ENCODE results near the gene SEMA5A.
A peak's percentile ranks its signal among the peaks of the same experiment; 100 is the strongest.

SEMA5A gene

GRCh38 chr5:9324348-9325077 lies 221.4 kb downstream of the SEMA5A start:
- H3K4me3 ChIP-seq (ENCODE audit: low read depth, low read length), result no peak overlapping the region
- TF ChIP-seq, protein P1, sequence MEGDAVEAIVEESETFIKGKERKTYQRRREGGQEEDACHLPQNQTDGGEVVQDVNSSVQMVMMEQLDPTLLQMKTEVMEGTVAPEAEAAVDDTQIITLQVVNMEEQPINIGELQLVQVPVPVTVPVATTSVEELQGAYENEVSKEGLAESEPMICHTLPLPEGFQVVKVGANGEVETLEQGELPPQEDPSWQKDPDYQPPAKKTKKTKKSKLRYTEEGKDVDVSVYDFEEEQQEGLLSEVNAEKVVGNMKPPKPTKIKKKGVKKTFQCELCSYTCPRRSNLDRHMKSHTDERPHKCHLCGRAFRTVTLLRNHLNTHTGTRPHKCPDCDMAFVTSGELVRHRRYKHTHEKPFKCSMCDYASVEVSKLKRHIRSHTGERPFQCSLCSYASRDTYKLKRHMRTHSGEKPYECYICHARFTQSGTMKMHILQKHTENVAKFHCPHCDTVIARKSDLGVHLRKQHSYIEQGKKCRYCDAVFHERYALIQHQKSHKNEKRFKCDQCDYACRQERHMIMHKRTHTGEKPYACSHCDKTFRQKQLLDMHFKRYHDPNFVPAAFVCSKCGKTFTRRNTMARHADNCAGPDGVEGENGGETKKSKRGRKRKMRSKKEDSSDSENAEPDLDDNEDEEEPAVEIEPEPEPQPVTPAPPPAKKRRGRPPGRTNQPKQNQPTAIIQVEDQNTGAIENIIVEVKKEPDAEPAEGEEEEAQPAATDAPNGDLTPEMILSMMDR (conservative IDR thresholded peaks at IDR 0.05; ENCODE audit: low read depth, low read length), result no peak
- DNase-seq (ENCODE audit: low read depth), result peak; percentile 50

GRCh38 chr5:9320652-9321051 lies 225.2 kb downstream of the SEMA5A start:
- DNase-seq (ENCODE audit: low read depth), result no peak
- TF ChIP-seq, protein P1 (conservative IDR thresholded peaks at IDR 0.05; ENCODE audit: low read depth, low read length), result no peak
- no peak overlapping the region for H3K4me3 ChIP-seq (ENCODE audit: low read depth, low read length)

GRCh38 chr5:9318031-9318430 lies 227.8 kb downstream of the SEMA5A start:
- TF ChIP-seq, protein P1 (conservative IDR thresholded peaks at IDR 0.05; ENCODE audit: low read depth, low read length), result no peak
- DNase-seq (ENCODE audit: low read depth), result no peak
- no peak overlapping the region for H3K4me3 ChIP-seq (ENCODE audit: low read depth, low read length)

DNA sequence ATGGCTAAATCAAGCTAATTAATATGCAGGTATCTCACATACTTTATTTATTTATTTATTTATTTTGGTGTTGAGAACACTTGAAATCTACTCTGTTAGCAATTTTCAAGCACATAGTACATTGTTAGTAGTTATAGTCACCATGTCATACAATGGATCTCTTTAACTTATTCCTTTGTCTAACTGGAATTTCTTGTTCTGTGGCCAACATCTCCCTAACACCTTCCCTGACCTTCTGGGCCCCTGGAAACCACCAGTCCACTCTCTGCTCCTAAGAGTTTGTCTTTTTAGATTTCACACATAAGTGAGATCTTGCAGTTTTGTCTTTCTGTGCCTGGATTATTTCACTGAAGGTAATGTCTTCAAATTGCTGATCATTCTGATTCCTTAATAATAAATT lies 229.1 kb downstream of the SEMA5A start:
- TF ChIP-seq, protein P1 (conservative IDR thresholded peaks at IDR 0.05; ENCODE audit: low read depth, low read length), result no peak
- no peak overlapping the region for H3K4me3 ChIP-seq (ENCODE audit: low read depth, low read length)
- DNase-seq (ENCODE audit: low read depth), result no peak

GRCh38 chr5:9316041-9316440 lies 229.8 kb downstream of the SEMA5A start:
- no peak overlapping the region for H3K4me3 ChIP-seq (ENCODE audit: low read depth, low read length)
- DNase-seq (ENCODE audit: low read depth), result no peak

DNA sequence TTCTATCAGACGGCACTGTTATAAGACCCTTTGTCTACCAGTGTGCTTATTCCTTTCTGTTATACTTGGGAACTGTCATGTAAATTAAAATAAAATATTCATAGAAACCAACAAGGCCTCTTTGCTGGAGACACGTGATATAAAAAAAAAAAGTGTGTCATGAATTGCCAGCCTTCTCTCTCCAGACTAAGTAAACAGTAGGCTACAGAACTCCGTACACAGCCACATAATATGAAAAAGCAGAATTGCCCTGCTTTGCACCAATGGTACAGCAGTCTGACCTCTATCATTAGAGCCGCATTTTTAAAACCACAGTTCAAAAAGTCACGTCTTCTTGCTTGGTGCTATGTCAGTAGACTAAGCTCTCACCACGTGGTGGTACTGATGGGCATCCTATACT lies 231.3 kb downstream of the SEMA5A start:
- DNase-seq (ENCODE audit: low read depth), result no peak
- TF ChIP-seq, protein P1 (conservative IDR thresholded peaks at IDR 0.05; ENCODE audit: low read depth, low read length), result no peak
- H3K4me3 ChIP-seq (ENCODE audit: low read depth, low read length), result no peak overlapping the region

More at GRCh38 chr5:9316041-9316440, 229.8 kb downstream of the SEMA5A start:
- TF ChIP-seq, protein P1 (conservative IDR thresholded peaks at IDR 0.05; ENCODE audit: low read depth, low read length), result no peak

DNA sequence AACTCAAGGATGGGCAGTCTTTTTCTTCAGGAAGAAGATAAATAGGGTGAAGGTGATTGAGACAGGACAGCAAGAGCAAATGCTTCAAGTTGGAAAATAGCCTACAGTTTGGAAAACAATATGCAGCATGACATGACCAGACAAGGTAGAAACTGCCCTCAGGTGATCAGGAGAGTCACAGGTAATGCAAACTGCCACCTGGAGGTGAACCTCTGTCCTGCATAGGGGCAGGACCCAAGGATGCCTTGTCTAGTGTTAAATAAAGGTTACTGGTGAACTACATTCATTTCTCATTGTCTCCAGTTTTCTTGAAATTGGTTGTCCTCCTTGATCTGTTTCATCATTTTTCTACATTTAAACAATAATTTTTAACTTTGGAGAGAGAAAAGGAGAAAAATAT lies 232.1 kb downstream of the SEMA5A start:
- no peak for DNase-seq (ENCODE audit: low read depth)
- TF ChIP-seq, protein P1 (conservative IDR thresholded peaks at IDR 0.05; ENCODE audit: low read depth, low read length), result no peak
- H3K4me3 ChIP-seq (ENCODE audit: low read depth, low read length), result no peak overlapping the region

All from choroid plexus epithelial cell (primary cell).